Stimulated activated CD4-positive, alpha-beta T cell treated with anti-CD3 and anti-CD28 coated beads, Interleukin-2, amount 100 ng/mL, for 48 hours (primary cell): ENCODE measurements around the gene TBCK.
"Not testable (repeated sequence)": the region's sequence is repeated elsewhere in the genome, so short reads cannot be mapped to it uniquely, and the experiment has no call there.

Experiments used
- DNase-seq, 2 donors: peaks; one replicate each; pipeline ENCODE4 v3.0.0-alpha.2; 2020

Gene TBCK

DNA sequence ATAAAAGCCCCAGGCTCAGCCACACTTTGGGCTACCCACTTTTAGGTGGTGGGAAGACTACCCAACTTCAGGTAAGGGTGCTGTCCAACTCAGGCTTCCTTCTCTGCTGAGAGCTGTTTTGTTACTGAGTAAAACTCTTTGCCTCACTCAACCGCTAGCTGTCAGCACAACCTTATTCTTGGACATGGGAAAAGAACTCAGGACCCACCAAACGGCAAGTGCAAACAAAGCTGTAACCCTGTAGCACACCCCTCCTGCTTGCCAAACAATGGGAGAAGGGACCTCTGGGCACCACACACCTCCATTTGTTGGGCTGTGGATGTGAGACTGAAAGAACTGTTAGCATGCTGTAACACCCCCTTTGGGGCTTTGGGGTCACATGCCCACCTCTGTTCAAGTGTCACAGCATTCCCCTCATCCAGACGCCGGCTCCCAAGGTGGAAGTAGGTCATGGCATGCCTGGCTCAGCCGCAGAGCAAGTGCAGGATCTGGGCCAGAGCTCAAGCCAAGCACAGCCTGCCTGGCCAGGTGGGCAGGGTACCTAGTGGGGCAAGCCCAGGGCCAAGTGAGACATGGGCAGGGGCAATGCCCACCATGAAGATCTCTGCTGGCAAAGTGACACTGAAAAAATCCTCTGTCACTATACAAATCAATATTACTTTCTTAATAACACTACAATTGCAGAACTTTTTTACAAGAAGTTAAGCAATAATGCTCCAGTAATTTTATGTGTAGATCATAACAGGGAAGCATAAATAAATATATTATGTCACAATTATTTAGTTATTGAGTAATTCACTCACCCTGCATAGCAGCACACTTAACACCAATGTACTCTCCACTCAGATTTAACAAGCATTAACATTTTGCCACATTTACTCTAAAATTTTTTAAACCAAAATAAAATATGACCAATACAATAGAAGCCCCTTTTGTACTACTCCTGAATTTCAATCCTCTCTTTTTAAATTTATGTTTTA is 107.2 kb downstream of the TBCK start:
- DNase-seq, result no peak

DNA sequence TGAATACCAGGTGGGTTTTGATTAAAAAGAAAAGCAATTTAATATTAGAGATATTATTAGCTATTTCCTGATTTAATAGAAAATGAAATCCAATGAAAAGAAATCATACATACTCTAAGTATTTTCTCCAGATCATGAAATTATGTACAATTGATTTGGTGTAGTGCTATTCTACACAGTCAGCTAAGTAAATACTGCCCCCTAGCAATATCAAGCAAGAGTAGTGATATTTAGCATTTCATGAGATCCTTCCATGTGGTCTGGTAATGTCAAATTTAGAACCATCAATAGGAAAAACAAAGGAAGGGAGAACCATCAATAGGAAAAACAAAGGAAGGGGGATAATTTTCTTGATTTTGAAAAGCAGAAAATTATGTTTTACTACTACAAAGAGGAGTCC is 114.6 kb downstream of the TBCK start:
- DNase-seq, result no peak

DNA sequence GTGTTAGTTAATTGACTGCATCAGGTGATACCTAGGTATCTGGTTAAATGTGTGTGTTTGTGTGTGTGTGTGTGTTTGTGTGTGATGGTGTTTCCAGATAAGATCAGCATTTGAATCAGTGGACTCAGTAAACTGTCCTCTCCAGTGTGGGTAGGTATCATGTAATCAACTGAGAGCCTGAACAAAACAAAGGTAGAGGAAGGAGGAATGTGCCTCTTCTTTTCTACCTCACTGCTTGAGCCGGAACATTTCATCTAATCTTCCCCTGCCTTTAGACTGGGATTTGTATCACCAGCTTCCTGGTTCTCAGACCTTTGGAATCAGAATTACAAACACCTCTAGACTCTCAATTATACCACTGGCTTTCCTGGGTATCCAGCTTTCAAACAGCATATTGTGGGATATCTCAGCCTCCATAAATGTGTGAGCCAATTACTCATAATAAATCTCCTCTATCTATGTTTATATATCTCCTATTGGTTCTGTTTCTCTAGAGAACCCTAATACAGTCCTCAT is 120.5 kb downstream of the TBCK start:
- DNase-seq, result no peak

DNA sequence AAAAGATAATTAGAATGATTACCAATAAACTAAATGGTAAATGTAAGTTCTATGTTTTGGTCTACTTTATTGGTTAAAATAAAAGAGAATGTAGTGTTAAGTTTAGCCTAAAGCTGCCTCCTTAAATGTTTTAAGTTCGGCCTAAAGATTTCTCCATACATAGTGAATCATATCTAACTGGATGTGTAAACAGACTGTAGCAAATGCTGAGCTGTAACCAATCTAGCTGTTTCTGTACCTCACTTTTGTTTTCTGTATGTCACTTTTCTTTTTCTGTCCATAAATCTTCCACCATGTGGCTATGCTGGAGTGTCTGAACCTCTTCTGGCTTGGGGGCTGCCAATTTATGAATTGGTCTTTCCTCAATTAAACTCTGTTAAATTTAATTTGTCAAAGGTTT is 121.2 kb downstream of the TBCK start:
- DNase-seq, result no peak

DNA sequence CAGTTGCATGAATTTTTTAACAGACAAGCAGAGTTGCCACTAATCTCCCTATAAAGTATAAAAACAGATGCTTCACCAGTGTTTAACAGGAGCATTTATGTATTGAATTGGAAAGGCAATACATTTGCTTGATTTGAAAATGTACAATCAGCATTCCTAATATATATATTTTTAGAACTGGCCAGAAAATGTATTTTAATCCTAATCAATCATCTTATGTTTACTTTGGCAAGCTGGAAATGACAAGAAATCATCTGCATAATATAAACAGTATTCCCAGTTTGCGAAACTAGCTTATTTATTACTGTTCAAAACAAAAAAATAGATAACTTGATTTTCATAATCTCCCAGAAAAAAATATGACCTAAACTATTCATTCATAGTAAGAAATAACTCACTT is 123.9 kb downstream of the TBCK start:
- DNase-seq, result no peak

DNA sequence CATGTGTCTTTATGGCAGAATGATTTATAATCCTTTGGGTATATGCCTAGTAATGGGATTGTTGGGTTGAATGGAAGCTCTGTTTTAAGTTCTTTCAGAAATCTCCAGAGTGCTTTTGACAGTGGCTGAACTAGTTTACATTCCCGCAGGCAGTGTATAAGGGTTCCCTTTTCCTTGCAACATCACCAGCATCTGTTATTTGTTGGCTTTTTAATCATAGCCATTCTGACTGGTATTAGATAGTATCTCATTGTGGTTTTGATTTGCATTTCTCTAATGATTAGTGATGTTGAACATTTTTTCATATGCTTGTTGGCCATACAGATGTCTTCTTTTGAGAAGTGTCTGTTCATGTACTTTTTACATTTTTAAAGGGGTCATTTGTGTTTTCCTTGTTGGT is 129.8 kb downstream of the TBCK start:
- no peak for DNase-seq

DNA sequence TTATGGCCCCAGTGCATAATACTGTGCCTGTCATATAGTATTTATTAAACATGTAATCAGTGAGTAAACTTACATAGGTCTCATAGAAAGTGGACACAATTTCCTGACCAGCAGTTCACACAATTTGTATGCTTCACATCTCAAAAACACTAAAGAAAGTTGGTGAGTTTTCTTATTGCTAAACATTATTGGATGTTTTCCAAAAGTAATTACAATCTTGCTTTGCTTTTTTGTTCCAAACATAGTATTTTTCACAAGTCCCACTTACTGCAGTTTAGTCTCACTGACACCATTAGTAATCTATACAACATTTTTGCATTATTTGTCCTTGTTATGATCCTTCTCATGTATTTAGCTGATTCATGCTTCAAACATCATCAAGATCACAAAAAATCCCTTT is 132.5 kb downstream of the TBCK start:
- DNase-seq, result no peak

DNA sequence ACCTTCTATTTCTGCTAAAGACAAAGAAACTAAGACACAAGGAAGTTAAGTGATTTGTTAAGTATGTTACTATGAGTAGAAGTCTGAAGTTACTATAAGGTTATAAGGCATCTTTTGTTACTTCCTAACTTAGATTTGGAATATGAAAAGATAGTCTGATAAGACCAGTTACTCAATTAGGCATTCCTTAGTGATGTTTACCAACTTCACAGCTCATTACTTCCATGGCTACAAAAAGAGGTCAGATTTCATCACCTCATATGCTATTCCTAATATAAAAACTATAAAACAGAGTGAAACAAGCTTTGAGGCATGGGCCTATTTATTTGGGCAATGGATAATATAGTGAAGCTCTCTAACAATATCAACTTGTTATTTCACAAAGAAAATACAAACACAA is 143.1 kb downstream of the TBCK start:
- no peak for DNase-seq

DNA sequence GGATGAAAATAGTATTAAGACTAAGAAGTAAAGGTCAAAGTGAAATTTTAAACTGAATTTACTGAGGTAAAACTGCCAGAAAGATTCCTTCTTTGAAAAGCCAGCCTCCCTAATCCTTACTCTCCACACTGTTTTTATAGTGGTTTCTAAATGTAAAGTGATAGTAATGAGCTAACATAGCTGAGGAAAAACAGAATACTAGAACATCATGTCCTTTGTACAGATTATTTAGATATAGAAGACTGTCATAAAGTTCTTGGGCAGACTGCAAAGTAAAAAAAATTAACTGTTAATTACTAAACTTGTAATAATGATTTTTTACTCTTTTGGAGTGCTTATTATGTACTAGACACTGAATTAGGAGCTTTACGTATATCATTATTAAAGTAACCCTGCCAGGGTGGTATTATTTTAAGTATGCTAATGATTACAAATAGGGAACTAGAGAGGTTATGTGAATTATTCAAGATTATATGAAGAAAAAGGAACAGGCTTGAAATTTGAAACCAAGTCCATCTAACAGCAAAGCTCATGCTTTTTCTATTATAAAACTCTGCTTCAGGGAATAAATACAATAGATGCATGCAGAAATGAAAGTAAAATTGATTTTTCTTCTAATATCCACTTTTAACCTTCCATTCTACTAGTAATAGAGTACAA is 150.5 kb downstream of the TBCK start:
- DNase-seq, result no peak

DNA sequence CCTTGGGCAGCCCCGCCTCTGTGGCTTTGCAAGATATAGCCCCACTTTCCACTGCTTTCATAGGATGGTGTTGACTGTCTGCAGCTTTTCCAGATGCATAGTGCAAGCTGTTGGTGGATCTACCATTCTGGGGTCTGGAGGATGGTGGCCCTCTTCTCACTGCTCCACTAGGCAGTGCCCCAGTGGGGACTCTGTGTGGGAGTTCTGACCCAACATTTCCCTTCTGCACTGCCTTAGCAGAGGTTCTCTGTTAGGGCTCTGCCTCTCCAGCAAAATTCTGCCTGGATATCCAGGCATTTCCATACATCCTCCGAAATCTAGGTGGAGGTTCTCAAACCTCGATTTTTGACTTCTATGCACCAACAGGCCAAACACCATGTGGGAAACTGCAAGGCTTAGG is 153.7 kb downstream of the TBCK start:
- no peak for DNase-seq

DNA sequence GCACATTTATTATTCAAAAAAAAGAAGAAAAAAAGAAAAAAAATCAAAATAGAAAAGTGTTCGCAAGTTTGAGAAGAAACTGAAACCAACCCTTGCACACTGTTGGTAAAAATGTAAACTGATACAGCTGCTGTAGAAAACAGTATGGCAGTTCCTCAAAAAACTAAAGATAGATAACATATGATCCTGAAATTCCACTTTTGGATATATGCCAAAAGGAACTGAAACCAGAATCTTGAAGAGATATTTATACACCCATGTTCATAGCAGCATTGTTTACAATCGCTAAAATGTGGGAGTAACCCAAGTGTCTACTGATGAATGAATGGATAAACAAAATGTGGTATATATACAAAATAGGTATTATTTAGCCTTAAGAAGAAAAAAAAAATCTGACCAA is 155.4 kb downstream of the TBCK start:
- DNase-seq, result no peak

DNA sequence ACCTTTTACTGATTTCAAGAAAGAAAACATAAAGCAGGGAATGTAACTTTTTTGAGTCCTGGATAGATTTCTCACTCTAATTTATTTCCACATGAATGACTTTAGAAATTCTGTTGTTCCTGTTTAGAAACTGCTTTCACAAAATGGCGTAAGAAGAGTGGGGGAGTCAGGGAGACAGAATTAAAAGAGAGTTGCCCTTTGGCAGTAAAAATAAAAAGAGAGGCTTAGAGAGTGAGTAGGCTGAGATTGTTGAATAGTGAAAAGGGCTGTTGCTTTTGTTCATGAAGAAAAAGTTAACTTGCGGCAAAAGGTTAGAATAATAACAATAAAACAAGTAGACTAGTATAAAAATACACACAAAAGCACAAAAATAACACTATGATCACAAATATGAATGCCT is 166.1 kb downstream of the TBCK start:
- no peak for DNase-seq

DNA sequence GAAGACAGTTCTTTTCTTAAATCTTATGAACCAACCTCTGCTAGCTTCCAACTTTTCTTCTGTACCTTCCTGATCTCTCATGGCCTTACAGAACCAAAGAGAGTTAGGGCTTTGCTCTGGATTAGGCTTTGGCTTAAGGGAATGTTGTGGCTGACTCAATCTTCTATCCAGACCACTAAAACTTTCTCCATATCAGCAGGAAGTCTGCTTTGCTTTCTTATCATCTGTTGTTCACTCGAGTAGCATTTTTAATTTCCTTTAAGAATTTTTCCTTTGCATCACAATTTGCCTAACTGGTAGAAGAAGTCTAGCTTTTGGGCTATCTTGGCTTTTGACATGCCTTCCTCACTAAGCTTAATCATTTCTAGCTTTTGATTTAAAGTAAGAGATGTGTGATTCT is 167.0 kb downstream of the TBCK start:
- DNase-seq, result no peak

DNA sequence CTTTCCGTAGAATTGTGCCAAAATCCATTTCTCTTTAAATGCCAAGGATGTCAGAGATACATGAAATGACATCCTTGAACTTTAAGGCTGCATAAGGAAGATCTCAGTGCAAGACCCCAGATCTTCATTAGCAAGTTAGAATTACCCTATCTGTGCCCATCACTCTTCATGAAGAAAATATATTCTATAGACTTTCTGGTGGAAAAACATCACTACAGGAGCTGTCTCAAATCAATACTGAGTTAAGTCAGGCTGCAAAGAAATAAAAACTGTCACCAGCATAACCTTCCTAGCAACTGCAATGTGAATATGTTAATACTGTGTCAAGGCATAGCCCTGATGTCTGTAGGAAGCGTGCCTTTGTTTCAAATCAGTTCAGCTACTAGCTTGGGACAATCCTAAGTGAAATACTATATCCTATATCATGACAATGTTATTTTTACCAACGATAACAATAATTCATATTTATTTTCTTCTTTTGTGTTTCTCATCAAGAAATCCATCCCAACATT is 173.3 kb downstream of the TBCK start:
- DNase-seq, result no peak

DNA sequence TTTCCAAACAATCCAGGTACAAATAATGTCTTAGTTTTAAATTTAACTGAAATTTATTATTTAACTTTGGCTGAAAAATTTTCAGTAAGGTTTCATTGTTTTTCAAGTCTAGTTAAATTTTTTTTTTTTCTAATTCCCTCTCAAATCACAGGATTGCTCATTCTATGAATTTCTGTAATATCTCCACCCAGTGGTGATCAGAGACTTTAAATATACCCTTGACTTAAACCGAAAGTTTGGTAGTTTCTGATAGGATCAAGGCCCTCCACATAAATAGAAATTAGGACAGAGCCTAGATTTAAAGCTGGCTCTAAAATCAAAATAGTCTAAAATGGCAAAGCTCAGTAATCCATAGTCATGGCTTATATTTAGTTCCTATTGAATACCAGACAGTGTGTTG is 175.4 kb downstream of the TBCK start:
- no peak for DNase-seq

DNA sequence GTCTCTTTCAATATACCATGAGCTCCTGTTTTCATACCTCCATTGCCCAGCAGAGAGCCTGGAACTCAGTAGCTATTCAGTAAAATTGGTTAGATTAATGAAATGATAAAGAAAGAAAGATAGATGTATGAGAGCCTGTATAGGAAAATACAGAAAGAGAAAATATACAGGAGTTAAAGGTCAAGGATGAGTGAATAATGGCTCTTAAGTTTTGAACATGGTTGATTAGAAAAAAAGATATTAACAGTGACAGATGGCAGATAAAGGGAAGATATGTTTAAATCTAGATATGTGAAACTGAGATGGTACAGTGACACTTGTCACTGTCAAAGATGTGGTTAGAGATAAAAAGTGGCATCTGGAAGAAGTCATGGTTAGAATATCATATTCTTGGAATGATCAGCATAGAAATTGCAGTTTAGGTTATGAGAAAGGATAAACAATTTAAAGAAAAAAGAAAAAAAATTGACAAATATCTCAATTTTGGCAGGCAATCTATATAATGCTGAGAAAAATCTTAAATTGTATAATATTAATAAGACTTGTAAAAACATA is 179.2 kb downstream of the TBCK start:
- no peak for DNase-seq

DNA sequence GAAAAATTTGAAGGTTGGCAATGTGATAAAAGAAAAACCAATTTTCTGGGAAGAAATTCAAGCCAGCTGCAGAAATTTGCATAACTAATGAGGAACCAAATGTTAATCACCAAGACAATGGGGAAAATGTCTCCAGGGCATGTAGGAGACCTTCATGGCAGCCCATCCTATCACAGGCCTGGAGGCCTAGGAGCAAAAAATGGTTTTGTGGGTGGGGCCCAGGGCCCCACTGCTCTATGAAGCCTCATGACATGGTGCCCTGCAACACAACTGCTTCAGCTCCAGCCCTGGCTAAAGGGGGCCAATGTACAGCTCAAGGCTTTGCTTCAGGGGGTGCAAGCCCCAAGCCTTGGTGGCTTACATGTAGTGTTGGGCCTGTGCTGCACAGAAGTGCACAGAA is 184.0 kb downstream of the TBCK start:
- DNase-seq, result no peak

DNA sequence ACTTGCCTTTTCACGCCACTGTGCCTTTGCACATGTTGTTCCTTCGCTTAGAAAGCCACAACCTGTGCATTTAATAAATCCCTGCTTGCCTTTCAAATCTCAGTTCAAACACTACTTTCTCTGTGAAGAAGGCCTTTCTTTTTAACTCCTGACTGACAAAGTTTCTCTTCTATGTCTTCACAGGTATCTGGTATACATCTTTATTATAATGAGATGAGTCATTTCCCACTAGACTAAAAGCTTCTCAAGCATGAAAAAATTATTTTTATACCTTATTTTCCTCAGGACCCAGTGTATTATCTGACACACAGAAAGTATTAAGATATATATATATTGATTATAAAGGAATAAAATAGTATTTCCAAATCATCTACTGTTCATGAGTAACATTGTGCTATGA is 189.9 kb downstream of the TBCK start:
- no peak for DNase-seq

DNA sequence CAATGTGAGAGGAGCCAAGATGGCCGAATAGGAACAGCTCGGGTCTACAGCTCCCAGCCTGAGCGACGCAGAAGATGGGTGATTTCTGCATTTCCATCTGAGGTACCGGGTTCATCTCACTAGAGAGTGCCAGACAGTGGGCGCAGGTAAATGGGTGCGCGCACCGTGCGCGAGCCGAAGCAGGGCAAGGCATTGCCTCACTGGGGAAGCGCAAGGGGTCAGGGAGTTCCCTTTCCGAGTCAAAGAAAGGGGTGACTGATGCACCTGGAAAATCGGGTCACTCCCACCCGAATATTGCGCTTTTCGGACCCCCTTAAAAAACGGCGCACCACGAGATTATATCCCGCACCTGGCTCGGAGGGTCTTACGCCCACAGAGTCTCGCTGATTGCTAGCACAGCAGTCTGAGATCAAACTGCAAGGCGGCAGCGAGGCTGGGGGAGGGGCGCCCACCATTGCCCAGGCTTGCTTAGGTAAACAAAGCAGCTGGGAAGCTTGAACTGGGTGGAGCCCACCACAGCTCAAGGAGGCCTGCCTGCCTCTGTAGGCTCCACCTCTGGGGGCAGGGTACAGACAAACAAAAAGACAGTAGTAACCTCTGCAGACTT is 196.0 kb downstream of the TBCK start:
- DNase-seq, result not testable (repeated sequence)

DNA sequence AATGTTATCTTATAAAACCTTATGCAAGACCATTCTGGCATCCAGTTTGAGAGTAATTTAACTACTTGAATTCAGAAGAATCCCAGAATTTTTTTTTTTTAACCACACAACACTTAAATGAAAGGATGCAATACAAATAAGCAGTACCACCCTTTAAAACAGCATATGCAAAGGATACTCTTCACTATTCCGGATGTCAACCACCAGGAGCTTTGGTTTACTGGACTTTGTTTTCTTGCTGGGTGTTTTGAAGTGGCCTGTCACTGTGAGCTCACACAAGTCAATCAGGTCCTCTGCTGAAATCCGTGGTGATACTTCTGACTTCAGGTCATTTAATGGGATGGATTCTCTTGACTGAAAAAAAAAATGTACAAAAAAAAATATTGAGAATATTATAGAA is 200.0 kb downstream of the TBCK start:
- DNase-seq, result no peak

DNA sequence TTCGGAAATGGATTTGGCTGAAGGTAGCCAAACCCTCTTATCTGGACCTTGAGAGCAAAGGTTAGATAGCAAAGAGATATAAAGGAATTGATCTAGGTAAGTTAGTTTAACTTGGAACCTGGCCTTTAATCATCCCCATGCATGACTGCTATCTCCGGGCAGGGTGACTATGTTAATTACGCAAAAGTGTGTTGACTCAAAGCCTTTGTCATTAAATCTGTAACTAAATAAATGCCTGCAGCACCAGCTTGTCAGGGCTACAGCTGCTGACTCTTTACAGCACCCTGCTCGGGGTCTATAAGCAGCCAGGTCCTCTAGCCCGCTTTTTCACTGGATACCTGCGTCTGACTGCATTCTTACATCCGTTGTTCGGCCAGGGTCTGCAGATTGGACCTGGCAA is 201.7 kb downstream of the TBCK start:
- no peak for DNase-seq

DNA sequence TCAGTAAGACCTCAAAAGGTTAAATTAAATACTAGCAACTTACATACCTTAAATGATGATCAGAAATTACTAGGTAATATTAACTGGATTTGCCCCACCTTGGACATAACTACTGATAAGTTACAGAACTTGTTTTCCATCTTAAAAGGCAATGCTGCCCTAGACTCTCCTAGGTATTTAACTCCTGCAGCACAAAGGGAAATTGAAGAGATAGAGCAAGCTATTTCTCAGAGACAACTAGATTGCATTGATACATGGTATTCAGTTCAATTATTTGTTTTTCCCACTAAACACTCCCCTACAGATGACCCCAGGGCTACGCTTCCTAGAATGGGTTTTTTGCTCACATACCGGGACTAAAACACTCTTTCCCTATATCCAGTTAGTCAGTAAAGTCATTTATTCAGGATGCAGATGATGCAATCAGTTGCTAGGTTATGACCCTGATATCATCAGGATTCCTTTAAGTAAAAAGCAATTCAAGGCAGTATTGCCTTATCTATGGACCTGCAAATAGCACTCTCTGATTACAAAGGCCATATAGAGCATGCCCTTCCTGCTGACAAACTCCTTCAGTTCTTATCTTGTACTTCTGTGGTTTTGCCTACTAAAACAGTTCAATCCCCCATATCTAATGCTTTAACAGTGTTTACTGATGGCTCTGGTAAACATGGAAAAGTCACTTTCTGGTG is 204.1 kb downstream of the TBCK start:
- not testable (repeated sequence) for DNase-seq

DNA sequence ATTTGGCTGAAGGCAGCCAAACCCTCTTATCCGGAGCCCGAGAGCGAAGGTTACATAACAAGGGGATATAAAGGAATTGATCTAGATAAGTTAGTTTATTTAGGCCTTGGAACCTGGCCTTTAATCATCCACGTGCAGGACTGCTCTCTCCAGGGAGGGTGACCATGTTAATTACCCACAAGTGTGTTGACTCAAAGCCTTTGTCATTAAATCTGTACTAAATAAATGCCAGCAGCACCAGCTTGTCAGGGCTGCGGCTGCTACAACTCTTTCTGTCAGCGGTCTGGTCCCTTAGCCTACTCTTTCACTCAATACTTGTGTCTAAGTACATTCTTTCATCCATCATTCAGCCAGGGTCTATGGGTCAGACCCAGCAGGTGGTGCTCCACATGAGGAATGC is 206.1 kb downstream of the TBCK start:
- no peak for DNase-seq
